Superior temporal gyrus (tissue), 1 donor: ENCODE measurements around the gene PABPN1L.
"Not testable (repeated sequence)": the region's sequence is repeated elsewhere in the genome, so short reads cannot be mapped to it uniquely, and the experiment has no call there.

ENCODE experiments used
- DNase-seq: peaks from one replicate; pipeline ENCODE4 v3.0.0-alpha.2; 2016; ENCODE audit errors: extremely low spot score

PABPN1L gene

DNA sequence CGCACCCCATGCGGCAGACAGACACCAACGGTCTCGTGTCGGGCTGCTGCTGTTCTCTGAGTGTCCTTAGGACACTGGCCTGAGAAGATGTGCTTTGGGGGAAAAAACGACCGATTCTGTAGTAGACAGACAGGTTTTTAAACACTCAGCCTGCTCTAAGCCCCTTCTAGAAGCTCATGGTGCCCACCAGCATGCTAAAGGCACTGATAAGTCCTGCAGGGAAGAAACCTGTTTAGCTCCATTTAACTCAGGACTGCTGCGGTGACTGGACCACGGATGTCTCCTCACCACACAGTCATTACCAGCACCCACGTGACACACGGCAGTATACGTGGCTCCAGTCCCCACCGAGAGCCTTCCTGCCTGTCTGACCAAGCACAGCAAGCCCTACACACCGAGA is 35.7 kb downstream of the PABPN1L start:
- no peak for DNase-seq

DNA sequence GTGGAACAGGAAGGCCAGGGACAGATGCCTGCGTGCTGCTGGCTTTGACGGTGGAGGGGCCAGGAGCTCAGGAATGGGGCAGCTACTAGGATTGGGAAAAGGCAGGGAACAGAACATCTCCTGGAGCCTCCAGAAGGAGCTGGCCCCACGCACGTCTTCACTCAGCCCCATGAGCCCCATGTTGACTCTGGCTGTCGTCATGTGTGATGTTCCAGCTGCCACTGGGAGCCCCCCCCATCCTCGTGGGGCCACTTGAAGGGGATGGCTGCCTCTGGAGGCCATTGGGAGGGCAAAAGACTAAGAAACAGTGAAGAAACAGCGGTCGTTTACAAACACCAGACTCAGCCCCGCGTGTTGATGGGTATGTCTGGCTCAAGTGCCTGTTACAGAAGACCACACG is 36.2 kb downstream of the PABPN1L start:
- no peak for DNase-seq

DNA sequence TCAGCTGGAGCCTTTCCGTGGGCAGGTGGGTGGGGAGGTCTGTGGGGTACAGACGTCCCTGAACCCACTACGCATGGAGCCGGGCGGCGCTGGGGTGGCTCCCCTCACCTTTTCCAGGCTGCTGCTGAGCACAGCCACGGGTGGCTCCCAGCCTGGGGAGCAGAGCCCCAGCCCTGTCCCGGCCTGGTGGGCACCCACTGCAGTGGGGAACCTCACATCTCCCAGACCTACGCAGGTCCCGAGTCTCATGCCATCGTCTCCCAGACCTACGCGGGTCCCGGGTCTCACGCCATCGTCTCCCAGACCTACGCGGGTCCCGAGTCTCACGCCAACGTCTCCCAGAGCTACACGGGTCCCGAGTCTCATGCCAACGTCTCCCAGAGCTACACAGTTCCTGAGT is 37.7 kb downstream of the PABPN1L start:
- no peak for DNase-seq

- DNase-seq, result no peak
Measured at GRCh38 chr16:88827727-88828126, 38.7 kb downstream of the PABPN1L start.

DNA sequence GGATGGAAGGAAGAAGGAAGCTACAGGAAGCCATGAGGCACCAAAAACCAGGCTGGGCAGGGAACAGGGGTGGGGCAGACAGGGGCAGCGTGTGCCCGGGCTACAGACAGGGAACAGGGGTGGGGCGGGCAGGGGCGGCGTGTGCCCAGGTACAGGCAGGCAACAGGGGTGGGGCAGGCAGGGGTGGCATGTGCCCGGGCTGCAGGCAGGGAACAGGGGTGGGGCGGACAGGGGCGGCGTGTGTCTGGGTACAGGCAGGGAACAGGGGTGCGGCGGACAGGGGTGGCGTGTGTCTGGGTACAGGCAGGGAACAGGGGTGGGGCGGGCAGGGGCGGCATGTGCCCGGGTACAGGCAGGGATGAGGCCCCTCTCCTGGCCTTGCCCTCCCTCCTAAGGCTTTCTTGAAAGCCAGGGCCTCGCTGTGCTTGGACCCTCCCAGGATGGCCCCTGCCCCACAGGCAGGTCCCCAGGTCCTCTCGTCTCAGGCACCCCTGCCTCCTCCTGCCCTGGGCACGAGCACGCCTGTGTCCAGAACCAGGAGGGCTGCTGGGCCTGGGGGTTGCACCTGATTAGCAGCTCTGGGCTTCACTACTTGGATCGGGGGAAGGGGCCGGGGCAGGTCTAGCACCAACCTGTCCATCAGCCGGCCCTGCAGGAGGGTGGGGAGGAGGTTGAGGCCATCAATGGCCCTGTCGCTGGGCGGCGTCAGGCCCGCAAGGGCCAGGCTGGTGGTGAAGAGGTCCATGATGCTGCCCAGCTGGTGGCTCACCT is 40.2 kb downstream of the PABPN1L start:
- DNase-seq, result no peak

- no peak for DNase-seq
Measured at GRCh38 chr16:88825146-88825545, 41.3 kb downstream of the PABPN1L start.

DNA sequence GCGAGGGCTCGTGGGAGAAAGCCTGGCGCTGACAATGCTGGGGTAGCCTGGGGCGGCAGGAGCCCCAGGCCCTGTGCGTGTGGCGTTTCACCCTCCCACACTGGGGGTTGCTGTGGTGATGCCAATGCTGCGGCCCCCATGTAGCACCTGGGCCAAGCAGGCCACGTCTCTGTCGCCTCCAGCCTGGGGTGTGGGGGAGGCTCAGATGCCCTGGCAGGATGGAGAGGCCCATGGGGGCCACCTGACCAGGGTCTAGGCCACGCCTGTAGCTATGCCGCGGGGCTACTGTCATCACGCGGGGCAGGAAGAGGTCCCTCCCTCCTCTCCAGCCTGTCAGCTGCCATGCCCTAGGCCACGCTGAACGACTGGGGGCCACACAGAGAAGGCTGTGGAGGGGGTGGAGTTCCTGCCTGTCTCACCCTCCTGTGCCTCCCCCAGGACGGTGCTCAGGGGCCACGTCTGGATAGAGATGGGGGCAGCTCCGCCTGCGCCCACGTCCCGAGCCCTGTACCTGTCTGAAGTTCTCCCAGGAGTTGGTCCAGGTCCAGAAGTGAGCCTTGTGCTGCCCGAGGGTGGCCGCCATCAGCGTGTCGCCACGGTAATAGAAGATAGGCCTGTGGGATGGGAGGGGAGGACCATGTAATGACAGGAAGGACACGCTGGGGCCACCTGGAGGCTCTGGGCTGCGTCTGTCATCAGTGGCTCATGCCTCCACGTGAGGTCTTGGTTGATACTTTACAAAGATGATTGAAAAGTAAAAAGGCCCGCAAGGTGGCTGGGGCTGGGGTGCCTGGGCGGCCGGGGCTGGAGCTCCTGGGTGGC is 42.0 kb downstream of the PABPN1L start:
- DNase-seq, result no peak

DNA sequence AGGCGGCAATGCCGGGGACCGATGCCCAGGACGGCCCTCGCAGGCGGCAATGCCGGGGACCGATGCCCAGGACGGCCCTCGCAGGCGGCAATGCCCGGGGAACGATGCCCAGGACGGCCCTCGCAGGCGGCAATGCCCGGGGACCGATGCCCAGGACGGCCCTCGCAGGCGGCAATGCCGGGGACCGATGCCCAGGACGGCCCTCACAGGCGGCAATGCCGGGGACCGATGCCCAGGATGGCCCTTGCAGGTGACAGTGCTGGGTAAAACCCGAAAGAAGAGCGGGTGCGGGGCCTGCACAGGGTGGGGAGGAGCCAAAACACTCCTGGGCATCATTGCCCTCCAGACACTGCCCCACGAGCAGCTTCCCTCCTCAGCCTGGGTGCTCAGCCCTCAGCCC is 42.8 kb downstream of the PABPN1L start:
- not testable (repeated sequence) for DNase-seq

- DNase-seq, result no peak
Measured at GRCh38 chr16:88822281-88823040, 44.0 kb downstream of the PABPN1L start.

GRCh38 chr16:88821168-88821850 is 45.2 kb downstream of the PABPN1L start:
- DNase-seq, result no peak

GRCh38 chr16:88820385-88821025 is 46.0 kb downstream of the PABPN1L start:
- no peak for DNase-seq

DNA sequence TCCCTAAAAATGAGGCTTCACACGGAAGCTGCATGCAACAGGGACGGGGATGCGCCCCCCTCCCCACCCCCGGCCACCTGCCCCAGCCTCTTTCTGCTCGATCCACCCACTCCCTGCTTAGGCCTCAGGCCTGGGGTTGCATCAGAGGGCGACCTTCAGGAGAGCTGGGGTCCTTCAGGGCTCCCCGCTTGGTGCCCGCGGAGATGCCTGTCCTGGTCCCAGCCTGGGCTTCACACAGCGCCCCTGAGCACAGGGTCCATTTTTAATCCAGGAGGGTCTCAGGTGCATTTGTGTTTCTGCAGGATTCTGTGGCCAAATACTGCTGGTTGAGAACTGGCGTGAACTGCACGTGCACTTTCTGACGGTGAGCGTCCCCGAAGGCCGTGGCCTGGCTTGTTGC is 47.3 kb downstream of the PABPN1L start:
- no peak for DNase-seq

- DNase-seq, result no peak
Measured at GRCh38 chr16:88818575-88818874, 47.9 kb downstream of the PABPN1L start.

DNA sequence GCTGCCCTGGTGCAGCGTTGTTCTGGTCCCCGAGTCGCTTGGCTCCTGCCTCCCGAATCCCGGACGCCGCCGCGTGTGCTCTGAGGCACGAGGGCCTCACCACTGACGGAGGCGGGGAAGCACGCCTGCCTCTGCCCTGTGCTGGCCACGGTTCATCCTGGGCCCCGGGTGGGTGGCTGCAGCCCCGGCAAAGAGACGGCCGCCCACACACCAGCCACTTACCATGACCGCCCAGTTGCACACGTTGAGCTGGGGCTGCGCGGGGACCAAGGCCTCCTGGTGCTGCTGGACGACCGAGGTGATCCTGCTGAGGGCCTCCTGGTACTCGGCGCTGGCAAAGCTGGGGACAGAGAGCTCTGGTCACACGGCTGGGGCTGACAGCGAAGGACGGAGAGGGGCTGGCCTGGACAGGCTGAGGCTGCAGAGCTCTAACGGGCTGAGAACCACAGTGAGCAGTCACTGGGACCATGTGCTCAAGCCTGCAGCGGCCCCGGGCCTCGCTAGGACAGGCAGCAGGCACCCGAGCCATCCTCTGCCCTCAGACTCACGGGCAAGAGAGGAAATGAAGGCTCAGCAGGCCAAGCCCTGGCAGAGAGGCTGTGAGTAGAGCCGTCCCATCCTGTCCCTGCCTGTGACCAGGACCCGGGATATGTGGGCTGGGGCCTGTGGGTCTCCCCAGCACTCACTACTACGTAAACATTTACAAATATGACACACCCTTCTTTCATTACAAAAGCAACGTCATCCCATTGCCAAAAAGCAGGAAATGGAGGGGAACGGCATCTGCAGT is 48.5 kb downstream of the PABPN1L start:
- no peak for DNase-seq

- DNase-seq, result no peak
Measured at GRCh38 chr16:88816736-88817535, 49.5 kb downstream of the PABPN1L start.

GRCh38 chr16:88815901-88816589 is 50.4 kb downstream of the PABPN1L start:
- no peak for DNase-seq

DNA sequence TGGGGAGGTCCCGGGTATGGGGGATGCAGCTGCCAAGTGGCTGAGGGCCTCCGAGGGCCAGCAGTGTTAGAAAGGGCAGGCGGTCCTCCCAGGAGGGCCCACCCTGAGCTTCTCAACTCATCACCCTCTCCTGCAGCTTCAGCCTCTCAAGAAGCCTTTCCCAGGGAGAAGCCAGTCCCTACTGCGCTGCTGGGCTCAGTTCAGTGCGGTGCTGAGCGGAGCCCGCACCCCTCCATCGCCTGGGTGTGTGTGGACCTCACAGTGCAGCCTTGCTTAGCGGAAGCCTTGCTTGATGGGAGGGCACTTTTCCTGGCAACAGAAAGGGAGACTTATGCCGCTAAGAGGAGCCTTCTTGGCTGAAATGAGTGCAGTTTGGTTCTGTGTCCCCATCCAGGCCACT is 51.2 kb downstream of the PABPN1L start:
- no peak for DNase-seq

DNA sequence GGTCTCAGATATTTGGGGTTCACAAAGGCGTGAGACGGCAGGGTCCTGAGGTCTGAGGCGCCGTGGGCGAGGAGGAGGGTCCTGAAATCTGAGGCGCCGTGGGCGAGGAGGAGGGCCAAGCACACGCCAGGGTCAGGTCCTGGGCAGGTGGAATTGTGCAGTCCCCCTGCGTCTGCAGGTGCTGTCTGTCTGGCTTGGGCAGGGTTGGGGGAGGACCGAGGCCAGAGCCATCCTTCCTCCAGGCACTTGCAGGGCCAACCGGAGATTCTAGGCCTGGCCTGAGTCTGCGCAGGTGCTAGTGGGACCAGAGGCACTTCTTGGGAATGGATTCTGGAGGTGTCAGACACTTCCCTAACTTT is 52.3 kb downstream of the PABPN1L start:
- no peak for DNase-seq
